H9 (cell line): ENCODE data around the gene FASTKD1. TPM values are rescaled to one million over a fixed set of nuclear protein-coding genes. Genes with fewer than 3 reads are reported as not detected.

Source experiments
- DNase-seq: peaks from one replicate; pipeline ENCODE4 v3.0.0-alpha.2; 2017
- H2AFZ ChIP-seq: one replicate; pipeline ENCODE4 v1.6.1; 2013; ENCODE audit warnings: mild to moderate bottlenecking, low read length, control low read depth, moderate library complexity
- H2AK5ac ChIP-seq: 2 replicates; pipeline ENCODE4 v1.6.1; 2013; ENCODE audit warnings: low read length, control low read depth, mixed read lengths; ENCODE audit not compliant: insufficient read length
- H2BK120ac ChIP-seq: one replicate; pipeline ENCODE4 v1.6.1; 2013; ENCODE audit warnings: low read depth, mild to moderate bottlenecking, low read length, control low read depth, inconsistent platforms; ENCODE audit not compliant: poor library complexity, severe bottlenecking
- H2BK12ac ChIP-seq: 2 replicates; pipeline ENCODE4 v1.6.1; 2013; ENCODE audit warnings: low read length, control low read depth, mixed read lengths, low read depth; ENCODE audit not compliant: insufficient read length
- H2BK15ac ChIP-seq: 2 replicates; pipeline ENCODE4 v1.6.1; 2013; ENCODE audit warnings: low read depth, low read length, control low read depth
- H2BK20ac ChIP-seq: one replicate; pipeline ENCODE4 v1.6.1; 2013; ENCODE audit warnings: low read depth, mild to moderate bottlenecking, low read length, control low read depth, inconsistent platforms; ENCODE audit not compliant: poor library complexity, severe bottlenecking
- H2BK5ac ChIP-seq: 2 replicates; pipeline ENCODE4 v1.6.1; 2013; ENCODE audit warnings: low read length, control low read depth, mixed read lengths; ENCODE audit not compliant: insufficient read length
- H3K14ac ChIP-seq: 2 replicates; pipeline ENCODE4 v1.6.1; 2013; ENCODE audit warnings: low read length, control low read depth; ENCODE audit not compliant: insufficient read depth
- H3K18ac ChIP-seq: 2 replicates; pipeline ENCODE4 v1.6.1; 2013; ENCODE audit warnings: low read depth, mild to moderate bottlenecking, mixed read lengths, low read length, control low read depth; ENCODE audit not compliant: insufficient read length
- H3K23ac ChIP-seq: 2 replicates; pipeline ENCODE4 v1.6.1; 2013; ENCODE audit warnings: low read length, control low read depth, mixed read lengths, low read depth; ENCODE audit not compliant: insufficient read length
- H3K23me2 ChIP-seq: 2 replicates; pipeline ENCODE4 v1.6.1; 2013; ENCODE audit warnings: low read depth, mild to moderate bottlenecking, mixed read lengths, low read length, control low read depth; ENCODE audit not compliant: insufficient read length, poor library complexity, severe bottlenecking
- H3K27ac ChIP-seq: 2 replicates; pipeline ENCODE4 v1.5.1; 2013; ENCODE audit warnings: low read length, control low read depth, mixed read lengths, low read depth; ENCODE audit not compliant: insufficient read length
- H3K27me3 ChIP-seq: 2 replicates; pipeline ENCODE4 v1.6.1; 2013; ENCODE audit warnings: low read length, control low read depth, inconsistent platforms; ENCODE audit not compliant: insufficient read depth
- H3K4ac ChIP-seq: 2 replicates; pipeline ENCODE4 v1.6.1; 2013; ENCODE audit warnings: low read depth, mild to moderate bottlenecking, control low read depth, inconsistent platforms, low read length, moderate library complexity
- H3K4me1 ChIP-seq: 2 replicates; pipeline ENCODE4 v1.6.1; 2013; ENCODE audit warnings: low read length, control low read depth, inconsistent platforms; ENCODE audit not compliant: insufficient read depth
- H3K4me2 ChIP-seq: 2 replicates; pipeline ENCODE4 v1.6.1; 2013; ENCODE audit warnings: low read length, control low read depth, mixed read lengths; ENCODE audit not compliant: insufficient read length, insufficient read depth
- H3K56ac ChIP-seq: 2 replicates; pipeline ENCODE4 v1.6.1; 2013; ENCODE audit warnings: low read depth, mild to moderate bottlenecking, mixed read lengths, low read length, control low read depth; ENCODE audit not compliant: insufficient read length
- H3K79me1 ChIP-seq: 2 replicates; pipeline ENCODE4 v1.6.1; 2013; ENCODE audit warnings: low read depth, mild to moderate bottlenecking, moderate library complexity, low read length, control low read depth, inconsistent platforms; ENCODE audit not compliant: insufficient read depth, poor library complexity, severe bottlenecking
- H3K79me2 ChIP-seq: 2 replicates; pipeline ENCODE4 v1.6.1; 2013; ENCODE audit warnings: low read length, control low read depth, inconsistent platforms; ENCODE audit not compliant: insufficient read depth
- H3K9ac ChIP-seq: 2 replicates; pipeline ENCODE4 v1.6.1; 2013; ENCODE audit warnings: low read length, control low read depth, mixed read lengths; ENCODE audit not compliant: insufficient read length; ENCODE audit errors: extremely low read depth
- H3K9me3 ChIP-seq: one replicate; pipeline ENCODE4 v1.6.1; 2013; ENCODE audit warnings: low read depth, low read length, inconsistent platforms; ENCODE audit not compliant: control insufficient read depth
- H3T11ph ChIP-seq: one replicate; pipeline ENCODE4 v1.6.1; 2013; ENCODE audit warnings: mild to moderate bottlenecking, low read length, control low read depth, inconsistent platforms
- H4K20me1 ChIP-seq: one replicate; pipeline ENCODE4 v1.6.1; 2013; ENCODE audit not compliant: control insufficient read depth, insufficient read length, insufficient read depth
- H4K5ac ChIP-seq: 2 replicates; pipeline ENCODE4 v1.6.1; 2013; ENCODE audit warnings: low read depth, mild to moderate bottlenecking, mixed read lengths, low read length, control low read depth; ENCODE audit not compliant: insufficient read length
- H4K8ac ChIP-seq: replicated peaks from 2 replicates; pipeline ENCODE4 v1.6.1; 2013; ENCODE audit warnings: low read length, control low read depth, mixed read lengths, low read depth; ENCODE audit not compliant: insufficient read length
- H4K91ac ChIP-seq: 2 replicates; pipeline ENCODE4 v1.6.1; 2013; ENCODE audit warnings: low read depth, mild to moderate bottlenecking, moderate library complexity, mixed read lengths, low read length, control low read depth; ENCODE audit not compliant: insufficient read length
- H3K27ac Mint-ChIP-seq, 3 experiments: 2 replicates in 2 of 3; 3 replicates in 1 of 3; pipeline ENCODE4 v1.8.0; 2020 to 2021; ENCODE audit warnings: mixed read lengths in 3 of 3, mild to moderate bottlenecking in 1 of 3, moderate library complexity in 1 of 3
- H3K27me3 Mint-ChIP-seq: 2 replicates; pipeline ENCODE4 v1.8.0; 2021; ENCODE audit warnings: low read depth, mild to moderate bottlenecking, moderate library complexity, mixed read lengths
- H3K36me3 Mint-ChIP-seq, 3 experiments: 2 replicates in 2 of 3; 3 replicates in 1 of 3; pipeline ENCODE4 v1.8.0; 2020 to 2021; ENCODE audit warnings: low read depth in 3 of 3, mixed read lengths in 3 of 3; ENCODE audit not compliant: insufficient read depth in 1 of 3
- H3K4me1 Mint-ChIP-seq, 2 experiments: 2 replicates each; pipeline ENCODE4 v1.8.0; 2020; ENCODE audit warnings: mixed read lengths in 2 of 2
- H3K4me3 Mint-ChIP-seq, 2 experiments: 2 replicates in 1 of 2; 3 replicates in 1 of 2; pipeline ENCODE4 v1.8.0; 2020 to 2021; ENCODE audit warnings: mild to moderate bottlenecking in 2 of 2, mixed read lengths in 2 of 2, moderate library complexity in 1 of 2
- H3K9me3 Mint-ChIP-seq, 2 experiments: 2 replicates in 1 of 2; 3 replicates in 1 of 2; pipeline ENCODE4 v1.8.0; 2020; ENCODE audit warnings: mild to moderate bottlenecking in 2 of 2, mixed read lengths in 2 of 2, moderate library complexity in 1 of 2
- total RNA-seq: library from RNA; stranded (reverse); gene quantifications from 2 replicates; pipeline ENCODE4 v1.2.1, GENCODE V29; 2021
- TF ChIP-seq, protein P1 (sequence below): fragments of 200-600 bp; sonication (generic); conservative IDR thresholded peaks from 3 replicates; pipeline ENCODE4 v1.8.0; 2021; ENCODE audit warnings: antibody characterized with exemption, mild to moderate bottlenecking

Gene FASTKD1
- total RNA-seq, 1 experiment from 2014 or later, result 47.6 TPM

- H2BK15ac ChIP-seq, result no peak overlapping the region
- no peak overlapping the region for H3K4me2 ChIP-seq
- H3K4ac ChIP-seq, result no peak overlapping the region
- no peak overlapping the region for H3K23ac ChIP-seq
- H2BK20ac ChIP-seq, result no peak overlapping the region
- no peak overlapping the region for H2BK120ac ChIP-seq
- Mint-ChIP-seq H3K9me3 (peaks cover 7 to 13% of the 10 kb centered on the region in 2 experiments; a peak in 3 of 5 replicates), H3K4me1 (peaks cover 10 to 14% of the 10 kb centered on the region in 2 experiments), H3K27ac (no peak overlapping the region), H3K36me3 (peaks cover 0 to 14% (median 1%) of the 10 kb centered on the region in 3 experiments; a peak in 2 of 7 replicates), H3K27me3 (no peaks in the 10 kb centered on the region; the same call in 1 of the 2 replicates), H3K4me3 (no peak overlapping the region)
- H2AFZ ChIP-seq, result no peak overlapping the region
- H3K9me3 ChIP-seq, result no peaks in the 10 kb centered on the region
- H3K9ac ChIP-seq, result no peak overlapping the region
- H3K18ac ChIP-seq, result no peak overlapping the region
- H4K8ac ChIP-seq, result no peak overlapping the region
- no peaks in the 10 kb centered on the region for H3K27me3 ChIP-seq
- DNase-seq, result no peak
- no peak overlapping the region for H3T11ph ChIP-seq
- H2AK5ac ChIP-seq, result no peak overlapping the region
- H3K79me2 ChIP-seq, result no peaks in the 10 kb centered on the region
- H3K56ac ChIP-seq, result no peak overlapping the region
- H4K91ac ChIP-seq, result no peak overlapping the region
- H3K79me1 ChIP-seq, result no peaks in the 10 kb centered on the region
- H3K14ac ChIP-seq, result no peak overlapping the region
- no peaks in the 10 kb centered on the region for H3K4me1 ChIP-seq
- no peaks in the 10 kb centered on the region for H4K20me1 ChIP-seq
- no peaks in the 10 kb centered on the region for H3K23me2 ChIP-seq
- no peak overlapping the region for H4K5ac ChIP-seq
- no peak overlapping the region for H2BK12ac ChIP-seq
- TF ChIP-seq, protein P1, sequence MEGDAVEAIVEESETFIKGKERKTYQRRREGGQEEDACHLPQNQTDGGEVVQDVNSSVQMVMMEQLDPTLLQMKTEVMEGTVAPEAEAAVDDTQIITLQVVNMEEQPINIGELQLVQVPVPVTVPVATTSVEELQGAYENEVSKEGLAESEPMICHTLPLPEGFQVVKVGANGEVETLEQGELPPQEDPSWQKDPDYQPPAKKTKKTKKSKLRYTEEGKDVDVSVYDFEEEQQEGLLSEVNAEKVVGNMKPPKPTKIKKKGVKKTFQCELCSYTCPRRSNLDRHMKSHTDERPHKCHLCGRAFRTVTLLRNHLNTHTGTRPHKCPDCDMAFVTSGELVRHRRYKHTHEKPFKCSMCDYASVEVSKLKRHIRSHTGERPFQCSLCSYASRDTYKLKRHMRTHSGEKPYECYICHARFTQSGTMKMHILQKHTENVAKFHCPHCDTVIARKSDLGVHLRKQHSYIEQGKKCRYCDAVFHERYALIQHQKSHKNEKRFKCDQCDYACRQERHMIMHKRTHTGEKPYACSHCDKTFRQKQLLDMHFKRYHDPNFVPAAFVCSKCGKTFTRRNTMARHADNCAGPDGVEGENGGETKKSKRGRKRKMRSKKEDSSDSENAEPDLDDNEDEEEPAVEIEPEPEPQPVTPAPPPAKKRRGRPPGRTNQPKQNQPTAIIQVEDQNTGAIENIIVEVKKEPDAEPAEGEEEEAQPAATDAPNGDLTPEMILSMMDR, result no peak
- no peak overlapping the region for H2BK5ac ChIP-seq
- no peak overlapping the region for H3K27ac ChIP-seq
Observed at GRCh38 chr2:169507698-169508097, 66.0 kb downstream of the FASTKD1 start.
